Articular chondrocyte of knee joint (primary cell): ENCODE measurements around the gene GJC1. TPM values are rescaled to one million over a fixed set of nuclear protein-coding genes. Genes with fewer than 3 reads are reported as not detected.

Experiments
- total RNA-seq: library from RNA; depleted of rRNA; stranded (reverse); fragments of >200 nt; gene quantifications from 2 replicates; pipeline ENCODE4 v1.2.3, GENCODE V29; 2012

The GJC1 gene
- 8.2 and 36.2 TPM in 2 replicates for total RNA-seq

GRCh38 chr17:44829523-44830358, at the start of gene GJC1:
Gene GJC1 (minus strand): TSS chr17:44830287. CDS start chr17:44805817, 24,470 bp downstream.

GRCh38 chr17:44847586-44847985, 17.5 kb upstream of the GJC1 start, which contains the start of gene HIGD1B:
Gene HIGD1B (plus strand): TSS chr17:44847883. CDS start chr17:44848153, 270 bp downstream.

GRCh38 chr17:44758414-44759085, 71.5 kb downstream of the GJC1 start, which contains the start of gene ADAM11:
Gene ADAM11 (plus strand): TSS chr17:44758988. CDS start chr17:44759200, 212 bp downstream.

Other genes starting within 250 kb of the GJC1 start
- under 0.01 and 0.11 TPM in 2 replicates for gene MEIOC, start 173.8 kb downstream of the GJC1 start, total RNA-seq
- 43.8 and 45.2 TPM in 2 replicates for gene CCDC43, start 140.5 kb downstream of the GJC1 start, total RNA-seq
- 3.5 and 4.4 TPM in 2 replicates for gene DBF4B, start 121.6 kb downstream of the GJC1 start, total RNA-seq
- under 0.01 and 0.13 TPM in 2 replicates for gene ADAM11, start 71.3 kb downstream of the GJC1 start, total RNA-seq
- not detected in 2 replicates for gene HIGD1B, start 17.6 kb upstream of the GJC1 start, total RNA-seq
- 76.4 and 98.5 TPM in 2 replicates for gene EFTUD2, start 69.2 kb upstream of the GJC1 start, total RNA-seq
- 0.65 and 0.76 TPM in 2 replicates for gene GFAP, start 85.2 kb upstream of the GJC1 start, total RNA-seq
- gene KIF18B, start 117.5 kb upstream of the GJC1 start, total RNA-seq = 2.7 and 3.7 TPM in 2 replicates
- gene C1QL1, start 138.0 kb upstream of the GJC1 start, total RNA-seq = 1.1 and 2.4 TPM in 2 replicates
- 37.4 and 42.4 TPM in 2 replicates for gene DCAKD, start 221.3 kb upstream of the GJC1 start, total RNA-seq
- gene NMT1, start 231.0 kb upstream of the GJC1 start, total RNA-seq = 63.3 and 87.4 TPM in 2 replicates